PC-9 (cell line): Measurements from ENCODE around the gene FAM171A1.

Source experiments
- CTCF ChIP-seq: fragments of 200-600 bp; sonication (generic); conservative IDR thresholded peaks from 2 replicates; pipeline ENCODE4 v1.6.1; 2017; ENCODE audit warnings: mixed run types, antibody characterized with exemption, mild to moderate bottlenecking, moderate library complexity
- EZH2 ChIP-seq: fragments of 200-600 bp; sonication (generic); IDR thresholded peaks from 2 replicates; pipeline ENCODE4 v1.8.0; 2017; ENCODE audit warnings: antibody characterized with exemption, low read depth

DNA sequence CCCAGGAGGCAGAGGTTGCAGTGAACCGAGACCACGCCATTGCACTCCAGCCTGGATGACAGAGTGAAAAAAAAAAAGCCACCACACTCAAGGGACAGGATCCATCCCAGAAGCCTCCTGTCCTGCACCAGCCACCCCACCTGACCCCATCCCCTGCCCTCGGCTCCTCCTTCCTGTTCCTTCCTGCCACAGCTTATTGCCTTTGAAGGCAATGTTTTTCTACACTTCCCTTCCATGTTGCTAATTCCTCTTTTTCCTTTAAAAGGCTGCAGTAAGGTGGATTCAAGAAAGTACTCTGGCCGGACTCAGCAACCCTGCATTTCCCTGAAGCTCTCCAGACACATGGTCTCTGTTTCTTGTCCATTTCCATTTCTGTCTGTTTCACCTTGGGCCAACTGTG is 80.9 kb downstream of the FAM171A1 start:
- TF ChIP-seq CTCF (no peak), EZH2 (no peak)
